Anterior cingulate cortex (tissue), 58 donors: ENCODE measurements around the gene MTMR10.

Experiments
- DNase-seq, 58 donors: peaks; one replicate each; lab custom pipeline; 2025; lab: John Stamatoyannopoulos, UW

MTMR10 gene

DNA sequence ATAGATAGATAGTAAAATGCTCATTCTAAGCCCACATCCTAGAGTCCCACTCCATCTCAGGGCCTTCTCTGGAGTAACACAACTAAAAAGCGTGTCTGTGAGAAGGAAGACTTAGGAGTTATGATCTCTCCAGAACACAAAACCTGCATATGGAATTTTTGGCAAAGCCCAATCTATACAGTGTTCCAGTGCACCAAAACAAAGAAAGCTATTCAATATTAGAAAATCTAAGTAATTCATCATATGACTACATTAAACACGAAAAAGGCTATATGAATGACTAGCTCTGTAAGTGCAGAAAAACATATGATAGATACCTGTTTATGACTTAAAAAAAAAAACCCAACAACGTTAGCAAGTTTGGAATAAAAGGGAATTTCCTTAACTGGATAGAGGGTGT, 27.7 kb downstream of the MTMR10 start:
- no peak for DNase-seq

DNA sequence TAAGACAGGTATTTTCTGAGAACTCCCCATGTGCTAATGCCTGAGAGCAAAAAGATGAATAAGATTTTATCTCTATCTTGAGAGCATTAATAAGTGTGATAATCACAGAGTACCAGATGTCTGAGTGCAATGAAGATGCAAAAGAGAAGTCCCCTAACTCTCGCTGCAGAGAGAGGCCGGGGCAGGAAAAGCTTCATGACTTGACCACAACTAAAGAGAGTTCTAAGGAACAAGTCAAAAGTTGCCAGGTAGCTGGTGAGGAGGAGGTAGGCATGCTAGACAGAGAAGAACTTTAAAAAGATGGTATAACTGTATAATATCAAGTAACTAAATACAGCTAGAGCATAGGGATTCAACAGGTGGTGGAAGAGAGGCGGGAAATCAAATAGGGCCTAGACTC, 28.8 kb downstream of the MTMR10 start:
- no peak for DNase-seq

DNA sequence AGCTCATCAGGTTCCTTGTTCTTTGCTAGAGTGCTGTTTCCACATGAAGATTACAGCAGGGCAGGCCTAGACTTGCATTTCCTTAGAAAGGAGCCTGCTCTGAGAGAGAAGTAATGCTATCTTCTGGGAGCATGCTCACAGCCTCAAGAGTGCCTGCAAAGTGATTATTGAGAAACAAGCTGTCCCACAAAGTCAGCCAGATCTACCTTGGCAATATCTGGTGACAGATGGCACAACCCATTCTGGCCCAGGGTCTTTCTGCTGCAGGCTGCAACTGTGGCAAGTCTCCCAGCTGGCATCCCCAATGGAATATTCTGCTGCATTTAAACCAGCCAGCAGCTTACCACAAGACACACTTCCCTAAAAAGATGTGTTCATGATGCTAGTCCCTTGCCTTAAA, 29.3 kb downstream of the MTMR10 start:
- peak in 5 of 58 donors; percentile 7 to 29 (median 23) for DNase-seq

DNA sequence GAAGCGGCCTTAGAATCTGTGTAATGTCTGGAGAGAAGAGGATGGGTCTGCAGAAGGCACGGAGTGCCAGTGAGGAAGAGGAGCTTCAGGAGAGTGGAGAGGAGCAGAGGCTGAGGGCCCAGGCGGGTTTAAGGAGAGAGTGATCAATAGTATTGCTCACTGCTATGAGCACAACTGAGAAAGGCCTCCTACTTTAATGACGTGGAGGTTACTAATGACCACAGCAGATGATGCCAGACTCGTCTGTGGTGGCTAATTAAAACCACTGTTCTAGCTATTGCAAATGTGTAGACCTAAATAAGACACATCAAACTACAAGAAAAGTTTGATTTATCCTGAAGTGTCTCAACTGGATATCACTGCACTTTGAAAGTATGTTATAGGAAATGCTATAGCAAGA, 33.2 kb downstream of the MTMR10 start:
- DNase-seq = no peak

DNA sequence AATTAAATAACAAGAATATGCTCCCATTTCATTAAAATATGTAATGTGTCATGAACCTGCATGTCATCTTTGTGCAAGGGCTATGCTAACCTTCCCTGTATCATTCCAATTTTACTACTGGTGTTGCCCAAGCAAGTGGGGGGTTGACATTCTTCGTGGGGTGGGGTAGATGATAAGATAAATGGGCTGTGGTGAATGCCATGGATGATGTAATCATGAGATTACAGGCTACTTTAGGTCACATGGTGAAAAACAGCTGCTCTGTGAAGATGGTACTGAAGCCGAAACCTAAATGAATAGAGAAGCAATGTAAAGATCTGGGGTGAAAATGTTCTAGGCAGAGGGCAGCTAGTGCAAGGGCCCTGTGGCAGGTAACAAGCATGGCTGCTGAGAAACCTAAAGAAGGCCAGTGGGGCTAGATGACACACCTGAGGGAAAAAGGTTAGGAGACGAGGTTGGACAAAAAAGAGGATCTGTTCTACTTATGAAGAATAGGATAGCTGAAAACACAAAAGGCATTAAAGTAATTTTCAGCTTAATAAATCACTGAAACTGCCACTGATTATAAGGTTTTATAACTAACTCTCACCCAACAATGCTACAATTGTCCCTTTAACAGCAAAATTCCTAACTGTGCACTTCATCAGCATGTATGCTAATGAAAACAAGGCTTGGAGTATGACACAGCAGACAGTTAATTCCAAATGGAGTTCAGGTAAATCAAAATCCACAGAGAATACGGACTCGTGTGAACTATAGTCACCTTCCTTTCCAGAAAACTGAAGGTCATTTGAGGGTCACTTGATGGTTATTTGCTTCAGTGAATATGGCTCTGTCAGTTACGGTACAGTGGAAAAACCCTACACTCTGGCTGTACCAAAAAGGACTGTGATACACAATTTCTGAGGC, 35.0 kb downstream of the MTMR10 start:
- DNase-seq = no peak

DNA sequence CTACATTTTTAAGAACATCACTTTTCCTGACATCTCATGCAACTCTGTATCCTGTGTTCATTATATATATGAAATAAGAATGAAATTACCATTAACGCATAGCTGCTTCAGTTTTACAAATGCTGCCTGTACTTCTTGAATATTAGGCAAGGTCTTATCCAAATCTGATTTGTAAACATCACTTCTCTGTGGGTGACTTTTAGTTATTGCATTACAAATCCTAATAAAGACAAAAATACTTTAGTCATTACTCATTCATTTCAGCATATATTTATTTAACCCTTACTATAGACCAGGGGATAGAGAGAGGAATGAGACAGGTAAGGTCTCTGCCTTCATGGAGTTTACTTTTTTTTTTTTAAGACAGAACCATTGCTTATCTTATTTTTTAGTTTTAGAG, 36.8 kb downstream of the MTMR10 start:
- DNase-seq = no peak

DNA sequence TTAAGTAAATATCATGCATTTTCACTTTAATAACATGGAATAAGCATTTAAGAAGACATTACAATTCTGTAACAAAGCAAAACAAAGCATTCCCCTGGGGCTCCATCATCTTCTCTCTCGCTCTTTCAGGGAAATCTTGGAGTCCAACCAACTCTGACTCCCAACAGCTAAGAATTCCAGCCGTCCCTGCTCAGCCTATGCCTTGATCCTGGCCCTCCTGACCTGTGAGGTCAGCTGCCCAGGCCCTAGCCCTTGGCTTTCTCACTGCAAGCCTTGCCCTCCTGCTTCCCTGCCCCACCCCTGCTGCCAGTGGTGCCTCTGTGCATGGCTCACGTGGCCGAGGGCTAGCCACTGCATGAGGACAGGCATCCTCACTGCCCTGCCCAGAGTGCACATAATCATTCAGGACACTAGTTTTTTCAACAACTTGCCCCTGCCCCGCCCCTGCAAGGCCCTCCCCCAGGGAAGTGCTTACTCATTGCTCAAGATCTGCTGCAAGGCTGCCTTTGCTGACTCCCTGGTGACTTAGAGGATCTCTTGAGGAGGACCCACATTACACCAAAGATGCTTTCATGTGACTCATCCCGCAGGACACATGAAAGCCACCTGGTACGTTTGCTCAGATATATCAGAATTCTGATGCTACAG, 37.6 kb downstream of the MTMR10 start:
- no peak for DNase-seq

DNA sequence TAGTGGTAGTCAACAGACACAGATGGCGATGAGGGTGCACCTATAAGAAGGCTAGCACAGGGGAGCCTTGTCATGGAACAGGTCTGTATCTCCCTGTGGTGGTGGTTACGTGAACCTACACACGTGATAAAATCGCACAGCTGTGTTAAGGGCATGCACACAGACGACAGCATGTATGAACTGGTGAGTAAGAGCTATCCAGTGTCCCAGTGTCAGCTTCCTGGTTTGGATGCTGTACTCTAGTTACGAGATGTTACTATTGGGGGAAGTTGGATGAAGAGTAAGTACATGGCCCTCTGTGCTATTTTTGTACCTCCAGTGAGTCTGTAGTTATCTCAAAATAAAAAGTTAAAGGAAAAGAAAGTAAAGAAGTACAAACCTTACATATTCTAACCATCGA, 38.2 kb downstream of the MTMR10 start:
- DNase-seq = no peak

DNA sequence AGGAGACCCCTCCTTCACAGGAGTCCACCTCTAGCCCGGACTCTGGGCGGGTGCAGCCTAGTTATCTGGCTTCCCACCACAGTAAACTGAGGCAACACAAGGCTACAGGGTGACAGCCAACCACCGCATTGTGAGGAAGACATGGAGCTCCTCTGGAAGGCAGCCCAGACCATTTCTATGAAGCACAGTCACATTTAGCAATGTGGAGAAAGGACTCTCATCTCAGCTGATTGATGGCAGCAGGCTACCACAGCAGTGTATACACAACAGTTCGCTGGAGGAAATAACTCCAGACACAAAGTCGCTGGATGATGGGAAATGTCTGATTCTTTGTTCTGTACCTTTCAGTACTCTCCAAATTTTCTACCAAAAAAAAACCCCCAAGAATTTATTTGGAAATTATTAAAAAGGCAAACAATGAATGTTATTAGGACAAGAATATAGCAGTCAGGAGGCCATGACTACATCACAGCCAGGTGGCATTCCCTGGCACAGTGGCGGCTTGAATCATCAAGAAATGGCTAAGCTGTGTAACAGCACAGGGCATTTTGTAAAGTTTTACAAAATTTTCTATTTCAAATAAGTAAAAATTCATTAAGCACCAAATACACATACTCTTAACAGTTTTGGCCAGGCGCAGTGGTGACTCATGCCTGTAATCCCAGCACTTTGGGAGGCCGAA, 47.6 kb downstream of the MTMR10 start:
- DNase-seq = peak in 1 of 58 donors; percentile 18

DNA sequence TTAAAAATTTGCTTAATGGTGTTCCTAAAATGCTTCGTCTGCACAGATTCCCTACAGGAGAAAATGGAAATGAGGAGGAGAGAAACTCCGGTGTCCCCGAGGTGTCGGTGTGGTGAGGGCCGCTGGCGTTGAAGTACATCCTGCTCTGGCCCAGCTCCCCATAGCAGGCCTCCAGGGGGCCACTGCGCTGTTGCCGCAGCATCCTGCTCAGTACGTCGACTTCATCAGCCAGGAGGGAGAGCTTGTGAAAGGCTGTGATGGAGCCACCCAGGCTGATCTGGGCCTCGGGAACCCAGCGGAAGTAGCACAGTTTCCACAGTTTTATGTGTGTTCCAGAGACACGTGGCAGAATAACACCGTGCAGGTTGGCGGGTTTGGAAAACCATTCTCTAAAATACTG, 49.9 kb downstream of the MTMR10 start:
- DNase-seq = no peak

DNA sequence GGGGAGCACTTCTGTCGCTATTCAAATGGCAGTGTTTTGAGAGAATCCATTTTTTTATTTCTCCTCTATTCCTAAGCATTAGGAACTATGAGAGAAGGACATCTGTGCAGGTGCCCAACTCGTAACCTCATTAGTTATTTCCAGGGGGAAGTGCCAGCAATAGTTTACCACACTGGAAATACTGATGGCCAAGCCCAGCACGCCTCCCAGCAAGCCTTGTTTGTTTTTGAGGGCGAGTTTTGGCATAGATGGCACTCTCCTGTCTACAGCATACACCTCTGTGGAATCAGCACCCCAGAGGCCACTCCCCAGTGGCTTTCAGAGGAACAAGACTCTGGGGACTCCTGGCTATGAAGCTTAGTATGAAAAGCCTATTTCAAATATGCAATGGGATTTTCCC, 51.1 kb downstream of the MTMR10 start:
- no peak for DNase-seq

DNA sequence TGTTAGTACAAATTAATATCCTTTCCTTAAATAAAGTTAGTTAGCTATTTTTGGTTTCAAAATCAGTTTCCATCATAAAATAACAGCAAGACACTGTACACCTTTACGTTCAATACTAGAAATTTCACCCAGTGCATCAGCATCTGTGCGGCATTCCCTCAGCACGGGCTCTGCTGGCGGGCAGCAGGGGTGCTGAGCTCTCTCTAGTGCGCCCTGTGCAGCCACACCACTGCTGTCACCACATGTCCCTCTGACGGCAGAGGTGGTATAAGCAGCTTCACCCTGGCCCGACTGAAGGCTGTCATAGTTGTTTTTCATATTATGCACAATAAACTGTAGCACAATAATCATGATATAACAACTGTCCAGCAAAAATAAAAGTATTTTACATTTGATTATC, 52.3 kb downstream of the MTMR10 start:
- DNase-seq = no peak

DNA sequence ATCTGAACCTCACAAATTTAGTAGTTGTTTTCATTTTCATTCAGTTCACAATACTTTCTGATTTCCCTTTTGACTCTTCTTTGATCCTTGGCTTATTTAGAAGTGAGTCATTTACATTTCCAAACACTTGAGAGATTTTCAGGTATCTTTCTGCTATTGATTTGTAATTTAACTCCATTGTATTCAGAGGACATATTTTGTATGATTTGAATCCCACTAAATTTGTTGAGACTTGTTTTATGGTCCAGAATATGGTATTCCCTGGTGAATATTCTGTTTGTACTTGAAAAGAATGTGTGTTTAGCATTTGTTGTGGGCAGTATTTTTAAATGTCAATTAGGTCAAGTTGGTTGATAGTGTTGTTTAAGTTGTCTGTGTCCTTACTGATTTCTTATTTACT, 58.1 kb downstream of the MTMR10 start:
- no peak for DNase-seq

DNA sequence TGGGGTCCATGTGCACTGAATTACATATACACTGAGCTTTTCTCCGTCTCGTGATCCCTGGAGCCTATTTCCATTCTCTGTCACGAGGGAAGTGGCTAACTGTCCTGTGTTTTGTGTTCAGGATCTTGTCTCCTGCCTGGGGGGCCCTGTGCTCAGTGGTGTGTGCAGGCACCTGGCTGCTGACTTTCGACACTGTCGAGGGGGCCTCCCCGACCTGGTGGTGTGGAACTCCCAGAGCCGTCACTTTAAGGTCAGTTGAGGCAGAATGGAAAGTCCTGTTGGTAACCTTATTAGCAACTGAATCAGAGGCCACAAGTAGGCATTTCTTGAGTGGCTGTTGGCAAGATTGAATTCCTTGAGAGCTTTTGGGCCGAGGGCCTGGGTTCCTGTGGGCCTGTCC, 61.0 kb downstream of the MTMR10 start:
- DNase-seq = no peak

DNA sequence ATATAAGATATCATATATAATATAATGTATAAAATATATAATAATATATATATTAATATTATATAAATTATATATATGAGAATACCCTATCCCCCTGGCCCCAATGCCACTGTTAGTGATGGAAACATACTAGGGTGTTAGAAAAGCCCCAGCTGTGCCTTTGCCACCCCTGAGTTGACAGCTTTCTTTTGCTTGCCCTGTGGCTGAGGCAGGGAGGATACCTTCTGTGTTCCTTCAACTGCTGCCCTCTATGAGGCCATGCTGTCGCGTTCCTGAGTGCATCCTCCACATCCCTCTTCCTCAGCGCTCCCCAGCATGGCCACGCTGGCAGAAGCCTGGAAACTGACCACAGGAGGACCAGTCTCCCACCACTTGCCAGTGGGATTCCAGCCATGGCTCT, 61.4 kb downstream of the MTMR10 start:
- no peak for DNase-seq

DNA sequence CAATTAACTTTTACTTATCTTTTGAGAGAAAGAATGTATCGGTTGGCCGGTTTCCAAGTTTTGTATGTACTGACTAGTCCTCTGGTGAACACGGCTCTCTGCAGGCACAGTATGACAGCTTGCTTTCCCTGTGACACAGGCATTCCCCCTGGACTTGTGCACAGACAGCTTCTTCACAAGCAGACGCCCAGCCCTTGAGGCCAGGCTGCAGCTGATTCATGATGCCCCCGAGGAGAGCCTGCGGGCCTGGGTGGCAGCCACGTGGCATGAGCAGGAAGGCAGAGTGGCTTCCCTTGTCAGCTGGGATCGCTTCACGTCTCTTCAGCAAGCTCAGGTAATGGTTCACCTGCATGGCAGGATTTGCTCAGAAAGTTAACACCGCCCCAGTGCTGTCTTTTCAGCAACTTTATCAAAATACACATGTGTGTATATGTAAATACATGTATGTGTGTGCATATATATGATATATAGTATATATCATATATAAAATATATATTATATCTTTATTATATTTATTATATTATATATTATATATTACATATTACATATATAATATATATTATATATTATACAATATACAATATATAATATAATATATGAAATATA, 62.3 kb downstream of the MTMR10 start:
- no peak for DNase-seq

DNA sequence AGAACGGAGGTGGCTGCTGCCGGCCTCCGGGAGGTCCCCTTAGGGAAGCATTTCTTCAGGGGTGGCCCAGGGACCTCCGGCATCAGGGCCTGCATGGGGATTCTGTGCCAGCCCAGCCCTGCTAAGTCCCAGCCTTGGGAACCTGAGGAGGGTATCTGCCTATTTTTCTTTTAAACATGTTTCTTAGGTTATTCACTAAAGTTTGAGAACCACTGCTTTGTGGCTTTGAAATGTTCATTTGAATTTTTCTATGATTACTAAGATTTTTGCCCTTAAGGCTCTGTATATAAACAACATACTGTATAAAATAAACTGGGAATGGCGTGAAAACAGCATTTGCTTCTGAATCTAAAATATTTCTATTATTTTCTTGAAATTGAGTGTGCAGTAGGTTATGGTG, 63.4 kb downstream of the MTMR10 start:
- no peak for DNase-seq

DNA sequence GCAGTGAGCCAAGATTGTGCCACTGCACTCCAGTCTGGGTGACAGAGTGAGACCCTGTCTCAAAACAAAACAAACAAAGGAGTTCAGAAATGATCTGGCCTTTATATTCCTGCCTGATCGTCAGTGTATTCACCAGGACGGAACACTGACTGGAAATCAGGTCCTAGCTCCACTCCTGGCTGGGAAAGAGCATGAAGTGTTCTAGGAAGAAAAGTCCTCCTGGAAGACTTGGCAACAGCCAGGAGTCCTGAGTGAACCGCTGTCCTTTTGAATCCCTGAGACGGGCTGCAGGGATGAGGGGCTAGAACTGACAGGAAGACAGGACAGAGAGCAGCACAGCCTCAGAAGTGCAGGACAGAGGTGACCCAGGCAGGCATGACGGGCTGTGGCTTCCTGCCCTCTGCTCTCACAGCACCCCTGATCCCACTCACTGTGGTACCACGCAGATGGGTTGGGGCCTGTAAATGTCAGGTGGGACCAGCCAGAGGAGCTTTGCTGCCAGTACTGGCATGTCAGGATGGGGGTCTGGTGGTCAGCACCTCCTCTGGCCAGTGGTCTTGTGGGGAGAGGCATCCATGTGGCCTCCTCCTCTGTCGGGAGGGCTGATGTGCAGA, 64.2 kb downstream of the MTMR10 start:
- DNase-seq = peak in 1 of 58 donors; percentile 47

DNA sequence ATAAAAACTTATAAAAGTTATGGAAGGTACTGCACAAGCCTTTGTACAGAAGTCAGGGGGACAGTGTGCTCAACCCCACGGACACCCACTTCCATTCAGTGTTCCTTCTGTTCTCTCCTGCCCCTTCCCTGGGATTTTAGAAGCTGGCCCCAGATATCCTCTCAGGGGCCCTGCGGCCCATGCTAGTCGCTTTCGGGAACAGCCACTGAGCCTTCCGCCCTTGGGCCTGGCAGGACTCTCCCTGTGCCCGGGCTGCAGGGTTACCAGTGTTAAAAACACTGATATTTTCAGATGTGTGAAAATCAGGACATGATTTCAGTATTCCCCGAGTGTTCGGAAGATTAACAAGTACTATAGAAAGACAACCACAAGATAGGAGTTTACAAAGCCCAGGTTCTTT, 65.3 kb downstream of the MTMR10 start:
- no peak for DNase-seq

DNA sequence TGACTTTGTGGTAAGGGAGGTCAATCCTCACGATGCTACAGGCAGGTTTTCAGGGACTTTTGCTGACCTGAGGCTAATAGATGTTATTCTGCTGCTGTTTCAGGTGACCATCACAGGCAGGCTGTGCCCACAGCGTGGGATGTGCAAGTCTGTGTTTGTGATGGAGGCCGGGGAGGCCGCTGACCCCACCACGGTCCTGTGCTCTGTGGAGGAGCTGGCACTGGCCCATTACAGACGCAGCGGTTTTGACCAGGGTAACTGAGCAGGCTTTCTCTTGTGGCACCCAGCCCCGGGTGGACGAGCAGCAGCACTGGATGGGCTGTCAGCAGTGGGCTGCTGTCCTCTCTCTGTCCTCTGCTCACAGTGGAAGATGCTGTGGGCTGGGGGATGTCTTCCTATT, 65.7 kb downstream of the MTMR10 start:
- no peak for DNase-seq

DNA sequence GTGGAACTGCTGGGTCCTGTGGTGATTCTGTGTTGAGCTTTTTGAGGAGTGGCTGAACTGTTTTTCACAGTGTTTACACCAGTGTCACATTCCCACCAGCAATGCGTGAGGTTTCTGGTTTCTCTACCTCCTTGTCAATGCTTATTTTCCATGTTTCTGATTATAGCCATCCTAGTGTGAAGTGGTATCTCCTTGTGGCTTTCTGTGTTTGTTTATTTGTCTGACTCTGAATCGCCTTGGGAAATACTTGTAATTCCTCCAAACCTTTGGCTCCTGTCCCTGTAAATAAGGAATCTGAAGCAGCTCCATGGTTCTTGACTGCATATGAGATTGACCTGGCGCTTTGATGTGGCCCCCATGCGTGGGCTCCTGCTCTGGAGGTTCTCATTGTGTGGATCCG, 67.1 kb downstream of the MTMR10 start:
- no peak for DNase-seq
